Measurements from ENCODE around the gene HES4.

- TF ChIP-seq CTCF (conservative IDR thresholded peaks at IDR 0.05): no peak
- TF ChIP-seq ZFX (IDR thresholded peaks at IDR 0.05): no peak
Observed at GRCh38 chr1:981491-981954, 18.4 kb downstream of the HES4 start.
